Measurements from ENCODE around the gene TSSK3.

- TF ChIP-seq CTCF (conservative IDR thresholded peaks at IDR 0.05; ENCODE audit: low read depth in 2 of 2) (peak in 1 of 2 experiments; percentile 37; a peak in 2 of 4 replicates), EZH2 (IDR thresholded peaks at IDR 0.05; ENCODE audit: low read depth, unreplicated experiment) (no peak), CREB1 (CRISPR knock-in tag; IDR thresholded peaks at IDR 0.05; ENCODE audit: low read depth) (no peak), POLR2AphosphoS5 (IDR thresholded peaks at IDR 0.05; ENCODE audit: low read depth) (no peak), EZH2phosphoT487 (IDR thresholded peaks at IDR 0.05; ENCODE audit: unreplicated experiment) (no peak), REST (IDR thresholded peaks at IDR 0.05; ENCODE audit: unreplicated experiment) (no peak), STAT1 (IDR thresholded peaks at IDR 0.05; ENCODE audit: unreplicated experiment) (no peak), ZNF331 (CRISPR knock-in tag; IDR thresholded peaks at IDR 0.05; ENCODE audit: low read depth) (no peak)
- TF ChIP-seq, protein P1, sequence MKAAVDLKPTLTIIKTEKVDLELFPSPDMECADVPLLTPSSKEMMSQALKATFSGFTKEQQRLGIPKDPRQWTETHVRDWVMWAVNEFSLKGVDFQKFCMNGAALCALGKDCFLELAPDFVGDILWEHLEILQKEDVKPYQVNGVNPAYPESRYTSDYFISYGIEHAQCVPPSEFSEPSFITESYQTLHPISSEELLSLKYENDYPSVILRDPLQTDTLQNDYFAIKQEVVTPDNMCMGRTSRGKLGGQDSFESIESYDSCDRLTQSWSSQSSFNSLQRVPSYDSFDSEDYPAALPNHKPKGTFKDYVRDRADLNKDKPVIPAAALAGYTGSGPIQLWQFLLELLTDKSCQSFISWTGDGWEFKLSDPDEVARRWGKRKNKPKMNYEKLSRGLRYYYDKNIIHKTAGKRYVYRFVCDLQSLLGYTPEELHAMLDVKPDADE (IDR thresholded peaks at IDR 0.05), result no peak
Observed at GRCh38 chr1:32372149-32372756, 9.9 kb downstream of the TSSK3 start.
